Aorta (tissue), 5 donors: ENCODE measurements around the gene PPFIA4. TPM values are rescaled to one million over a fixed set of nuclear protein-coding genes. Genes with fewer than 3 reads are reported as not detected.
A peak's percentile ranks its signal among the peaks of the same experiment; 100 is the strongest.

Experiments used
- ATAC-seq: fragments of 200-7000 bp; cut with Tn5 transposase; one replicate; pipeline ENCODE4 v1.9.1; 2022; ENCODE audit warnings: moderate library complexity; ENCODE audit not compliant: low FRiP score
- DNase-seq, 2 donors: peaks; one replicate each; pipeline ENCODE4 v3.0.0-alpha.2; 2020
- H3K27ac ChIP-seq, 2 donors: one replicate each; pipeline ENCODE4 v1.5.1; 2013; ENCODE audit warnings: low read length in 2 of 2, mild to moderate bottlenecking in 2 of 2, moderate library complexity in 2 of 2, control low read depth in 1 of 2, inconsistent platforms in 1 of 2, low read depth in 1 of 2
- H3K27me3 ChIP-seq, 2 donors: one replicate each; pipeline ENCODE4 v1.6.1; 2013; ENCODE audit warnings: control low read depth in 1 of 2, low read length in 1 of 2, mild to moderate bottlenecking in 1 of 2, moderate library complexity in 1 of 2; ENCODE audit not compliant: insufficient read depth in 2 of 2, control insufficient read depth in 1 of 2
- H3K36me3 ChIP-seq, 2 donors: one replicate each; pipeline ENCODE4 v1.6.1; 2013; ENCODE audit warnings: control low read depth in 1 of 2, low read length in 1 of 2, mild to moderate bottlenecking in 1 of 2; ENCODE audit not compliant: insufficient read depth in 2 of 2, control insufficient read depth in 1 of 2
- H3K4me1 ChIP-seq, 2 donors: one replicate each; pipeline ENCODE4 v1.6.1; 2013; ENCODE audit warnings: low read length in 2 of 2, control low read depth in 1 of 2, mild to moderate bottlenecking in 1 of 2, moderate library complexity in 1 of 2; ENCODE audit not compliant: insufficient read depth in 2 of 2, control insufficient read depth in 1 of 2
- H3K4me3 ChIP-seq, 2 donors: one replicate each; pipeline ENCODE4 v1.5.1; 2013; ENCODE audit warnings: low read length in 2 of 2, control low read depth in 1 of 2, mild to moderate bottlenecking in 1 of 2
- H3K9me3 ChIP-seq: one replicate; pipeline ENCODE4 v1.6.1; 2013; ENCODE audit warnings: mild to moderate bottlenecking, low read length; ENCODE audit not compliant: control insufficient read depth
- WGBS, 2 donors: extraction: QIAGEN DNeasy Blood & Tissue Kit; methylation state at CpG; one replicate each; pipeline ENCODE4 v1.1.7; 2013; 5-methylcytosine and 5-hydroxymethylcytosine counted together
- intact Hi-C, 2 donors: fragments of 100-400 bp; cut with DNase I; formaldehyde crosslinking; loops; one replicate each; pipeline versions ENCODE4 v1.14.2 to v1.15.0; 2022
- polyA plus RNA-seq, 2 donors: library from polyadenylated mRNA; stranded (reverse); fragments of 200-250 nt; gene quantifications; one replicate each; pipeline ENCODE4 v1.2.3, GENCODE V29; 2013
- total RNA-seq, 2 donors: library from RNA; stranded (reverse); fragmentation: NEBNext Ultra II Directional; extraction: Animal tissue kit (Norgen Biotek cat#: 25700); gene quantifications; one replicate each; pipeline ENCODE4 v1.2.1, GENCODE V29; 2021
- donor health status: healthy with polysubstance abuse.
- donor health status: Bipolar disorder and iron deficiency.
- donor health status: DM: no; HTN: no; CAD: no.
- donor health status: DM: no; HTN: no; CAD: no.
- donor health status: DM: yes; HTN: yes; CAD: no.

PPFIA4 gene
- total and polyA plus RNA-seq, 4 donors: 3.3 to 22.7 (median 13.0) TPM

DNA sequence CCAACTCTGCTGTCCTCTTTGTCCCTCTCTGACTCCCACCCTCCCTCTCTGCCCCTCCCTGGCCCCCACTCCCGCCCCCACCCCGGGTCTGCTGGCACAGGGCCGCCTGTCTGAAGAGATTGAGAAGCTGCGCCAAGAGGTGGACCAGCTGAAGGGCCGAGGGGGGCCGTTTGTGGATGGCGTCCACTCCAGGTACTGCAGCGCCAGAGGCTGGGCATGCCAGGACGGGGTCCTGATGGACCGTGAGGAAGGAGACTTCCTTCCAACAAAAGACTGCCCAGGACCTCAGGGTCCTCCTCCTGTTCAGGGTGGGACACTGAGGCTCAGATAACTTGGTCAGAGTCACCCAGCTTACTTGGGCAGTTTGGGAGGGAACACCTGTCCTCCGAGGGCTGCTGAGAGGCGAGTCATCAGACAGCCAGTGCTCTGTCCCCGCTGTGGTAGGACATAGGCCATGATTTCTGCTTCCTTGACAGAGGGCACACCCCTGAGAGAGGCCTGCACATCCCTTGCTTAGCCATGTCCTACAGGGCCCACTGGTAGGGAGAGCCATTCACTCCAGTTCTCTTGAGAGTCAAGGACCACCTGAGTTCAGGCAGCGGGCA, 23.4 kb downstream of the PPFIA4 start:
- Histone ChIP-seq H3K9me3 (no peaks in the 10 kb centered on the region), H3K27ac (no peak overlapping the region), H3K4me1 (no peaks in the 10 kb centered on the region), H3K36me3 (no peaks in the 10 kb centered on the region), H3K27me3 (no peaks in the 10 kb centered on the region), H3K4me3 (no peak overlapping the region)
- intact Hi-C loops: no loop called here
- no peak for ATAC-seq
- DNase-seq: peak in 1 of 2 donors; percentile 57
- WGBS, 2 donors: 85 to 92% methylated on average over 14 of the region's 14 CpGs

- Histone ChIP-seq H3K27me3 (no peaks in the 10 kb centered on the region), H3K4me3 (no peak overlapping the region), H3K4me1 (no peaks in the 10 kb centered on the region), H3K36me3 (no peaks in the 10 kb centered on the region), H3K9me3 (no peaks in the 10 kb centered on the region), H3K27ac (no peak overlapping the region)
- WGBS, 2 donors: 88 to 96% methylated on average over 4 of the region's 4 CpGs
- ATAC-seq (no peak), DNase-seq (no peak)
- intact Hi-C loops: no loop called here
These were observed 24.5 kb downstream of the PPFIA4 start for GRCh38 chr1:203050826-203051225.

GRCh38 chr1:203051841-203052324, 25.6 kb downstream of the PPFIA4 start:
- Histone ChIP-seq H3K4me1 (no peaks in the 10 kb centered on the region), H3K27me3 (no peaks in the 10 kb centered on the region), H3K36me3 (no peaks in the 10 kb centered on the region), H3K9me3 (no peaks in the 10 kb centered on the region), H3K4me3 (no peak overlapping the region), H3K27ac (no peak overlapping the region)
- 67 to 73% methylated on average over 20 of the region's 20 CpGs for WGBS, 2 donors
- intact Hi-C loops: no loop called here
- ATAC-seq: no peak
- DNase-seq: no peak

DNA sequence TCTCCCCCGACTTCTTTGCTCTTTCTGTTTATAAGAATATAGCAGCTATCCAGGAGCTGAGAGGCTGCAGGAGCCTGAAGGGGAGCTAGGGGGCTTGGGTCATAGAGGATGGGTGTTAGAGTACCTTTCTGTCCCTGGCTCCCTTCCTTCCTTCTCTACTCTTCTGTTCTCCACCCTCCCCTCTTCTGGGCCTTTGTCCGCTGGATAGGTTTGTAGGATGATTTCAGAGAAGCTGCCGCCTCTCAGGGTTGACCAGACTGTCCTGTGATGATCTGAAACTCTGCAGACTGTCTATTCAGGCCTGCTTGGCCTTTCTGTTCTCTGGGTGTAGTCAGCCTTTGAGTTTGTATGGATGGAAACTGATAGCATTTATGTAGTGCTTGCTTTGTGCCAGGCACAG, 26.3 kb downstream of the PPFIA4 start:
- intact Hi-C loops: no loop called here
- DNase-seq (no peak), ATAC-seq (no peak)
- Histone ChIP-seq H3K9me3 (no peaks in the 10 kb centered on the region), H3K4me3 (no peak overlapping the region), H3K36me3 (no peaks in the 10 kb centered on the region), H3K27me3 (no peaks in the 10 kb centered on the region), H3K27ac (no peak overlapping the region), H3K4me1 (no peaks in the 10 kb centered on the region)
- 92 to 94% methylated on average over 3 of the region's 3 CpGs for whole genome bisulfite sequencing, 2 donors

GRCh38 chr1:203054184-203054583, 27.9 kb downstream of the PPFIA4 start:
- H3K36me3 ChIP-seq: no peaks in the 10 kb centered on the region
- no peaks in the 10 kb centered on the region for H3K4me1 ChIP-seq
- no peak overlapping the region for H3K4me3 ChIP-seq
- H3K9me3 ChIP-seq: no peaks in the 10 kb centered on the region
- 63 to 64% methylated on average over 1 of the region's 1 CpG for WGBS, 2 donors
- DNase-seq: no peak
- intact Hi-C loops: no loop called here
- no peak overlapping the region for H3K27ac ChIP-seq
- ATAC-seq: no peak
- H3K27me3 ChIP-seq: no peaks in the 10 kb centered on the region

- intact Hi-C loops: no loop called here
- DNase-seq (no peak), ATAC-seq (no peak)
- Histone ChIP-seq H3K27ac (no peak overlapping the region), H3K36me3 (no peaks in the 10 kb centered on the region), H3K4me1 (no peaks in the 10 kb centered on the region), H3K4me3 (no peak overlapping the region), H3K9me3 (no peaks in the 10 kb centered on the region), H3K27me3 (no peaks in the 10 kb centered on the region)
- 80 to 82% methylated on average over 5 of the region's 5 CpGs for WGBS, 2 donors
These were observed 28.4 kb downstream of the PPFIA4 start for GRCh38 chr1:203054642-203055041.

GRCh38 chr1:203055161-203055799, 29.0 kb downstream of the PPFIA4 start:
- ATAC-seq: no peak

DNA sequence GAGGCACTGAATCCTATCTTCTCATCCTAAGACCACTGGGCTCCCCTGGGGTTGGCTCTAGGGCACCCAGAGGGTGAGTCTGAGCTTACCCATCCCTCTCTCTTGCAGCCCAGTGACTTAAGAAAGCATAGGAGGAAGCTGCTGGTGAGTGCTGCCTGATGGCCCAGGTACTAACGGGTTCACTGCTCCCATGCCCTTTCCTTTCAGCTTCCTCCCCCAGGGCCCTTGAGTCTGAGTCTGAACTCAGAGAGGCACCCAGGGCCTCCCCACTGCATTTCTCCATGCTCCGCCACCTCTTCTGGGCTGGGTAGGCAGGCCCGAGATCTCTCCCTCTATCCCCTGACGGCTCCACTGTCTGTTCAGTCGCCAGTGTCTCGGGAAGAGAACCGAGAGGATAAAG, 29.7 kb downstream of the PPFIA4 start:
- Histone ChIP-seq H3K27ac (no peak overlapping the region), H3K9me3 (no peaks in the 10 kb centered on the region), H3K36me3 (no peaks in the 10 kb centered on the region), H3K27me3 (no peaks in the 10 kb centered on the region), H3K4me1 (no peaks in the 10 kb centered on the region), H3K4me3 (no peak overlapping the region)
- intact Hi-C loops: no loop called here
- WGBS, 2 donors: 87 to 91% methylated on average over 7 of the region's 7 CpGs
- no peak for ATAC-seq
- DNase-seq: no peak

More at GRCh38 chr1:203055161-203055799, 29.0 kb downstream of the PPFIA4 start:
- Histone ChIP-seq H3K27ac (no peak overlapping the region), H3K4me3 (no peak overlapping the region), H3K9me3 (no peaks in the 10 kb centered on the region), H3K4me1 (no peaks in the 10 kb centered on the region), H3K36me3 (no peaks in the 10 kb centered on the region), H3K27me3 (no peaks in the 10 kb centered on the region)
- intact Hi-C loops: no loop called here
- 87 to 88% methylated on average over 24 of the region's 24 CpGs for WGBS, 2 donors
- no peak for DNase-seq

DNA sequence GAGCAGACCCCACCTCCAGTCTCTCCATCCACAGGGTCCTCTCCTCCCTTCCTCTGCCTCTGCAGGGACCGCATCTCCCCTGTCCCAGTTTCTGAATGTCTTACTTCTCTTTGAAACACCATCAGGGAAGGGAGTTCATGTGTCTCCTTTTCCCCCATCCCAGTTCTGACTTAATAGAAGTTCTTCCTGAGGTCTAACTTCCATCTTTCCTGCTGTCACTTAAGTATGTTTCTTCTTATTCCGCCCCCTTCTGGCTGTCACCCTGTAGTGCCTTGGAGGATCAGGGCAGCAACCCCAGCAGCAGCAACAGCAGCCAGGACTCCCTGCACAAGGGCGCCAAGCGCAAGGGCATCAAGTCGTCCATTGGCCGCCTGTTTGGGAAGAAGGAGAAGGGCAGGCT, 30.2 kb downstream of the PPFIA4 start:
- Histone ChIP-seq H3K4me1 (no peaks in the 10 kb centered on the region), H3K27me3 (no peaks in the 10 kb centered on the region), H3K4me3 (no peak overlapping the region), H3K9me3 (no peaks in the 10 kb centered on the region), H3K27ac (no peak overlapping the region), H3K36me3 (no peaks in the 10 kb centered on the region)
- DNase-seq: no peak
- WGBS, 2 donors: 97 to 98% methylated on average over 6 of the region's 6 CpGs
- no peak for ATAC-seq
- intact Hi-C loops: no loop called here
